ENCODE results near the gene METTL27.

GRCh38 chr7:73870041-73870492 lies 27.8 kb upstream of the METTL27 start:
- TF ChIP-seq, protein P1, sequence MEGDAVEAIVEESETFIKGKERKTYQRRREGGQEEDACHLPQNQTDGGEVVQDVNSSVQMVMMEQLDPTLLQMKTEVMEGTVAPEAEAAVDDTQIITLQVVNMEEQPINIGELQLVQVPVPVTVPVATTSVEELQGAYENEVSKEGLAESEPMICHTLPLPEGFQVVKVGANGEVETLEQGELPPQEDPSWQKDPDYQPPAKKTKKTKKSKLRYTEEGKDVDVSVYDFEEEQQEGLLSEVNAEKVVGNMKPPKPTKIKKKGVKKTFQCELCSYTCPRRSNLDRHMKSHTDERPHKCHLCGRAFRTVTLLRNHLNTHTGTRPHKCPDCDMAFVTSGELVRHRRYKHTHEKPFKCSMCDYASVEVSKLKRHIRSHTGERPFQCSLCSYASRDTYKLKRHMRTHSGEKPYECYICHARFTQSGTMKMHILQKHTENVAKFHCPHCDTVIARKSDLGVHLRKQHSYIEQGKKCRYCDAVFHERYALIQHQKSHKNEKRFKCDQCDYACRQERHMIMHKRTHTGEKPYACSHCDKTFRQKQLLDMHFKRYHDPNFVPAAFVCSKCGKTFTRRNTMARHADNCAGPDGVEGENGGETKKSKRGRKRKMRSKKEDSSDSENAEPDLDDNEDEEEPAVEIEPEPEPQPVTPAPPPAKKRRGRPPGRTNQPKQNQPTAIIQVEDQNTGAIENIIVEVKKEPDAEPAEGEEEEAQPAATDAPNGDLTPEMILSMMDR (IDR thresholded peaks at IDR 0.05), result no peak
- TF ChIP-seq POLR2AphosphoS5 (IDR thresholded peaks at IDR 0.05), result no peak
- no peak for TF ChIP-seq POLR2A (IDR thresholded peaks at IDR 0.05)

All from stomach (tissue), 4 donors.